Smooth muscle cell (in vitro differentiated cells): Measurements from ENCODE around the gene SUGT1. TPM values are rescaled to one million over a fixed set of nuclear protein-coding genes. Genes with fewer than 3 reads are reported as not detected.

Experiments used
- DNase-seq: peaks from one replicate; lab custom pipeline; 2025; ENCODE audit not compliant: unreplicated experiment; lab: John Stamatoyannopoulos, UW
- H2AFZ ChIP-seq: fragments of 200-600 bp; sonication (generic); 2 replicates; pipeline ENCODE4 v1.6.0; 2016; ENCODE audit warnings: antibody characterized with exemption, low read depth, mild to moderate bottlenecking
- H3F3A ChIP-seq: fragments of 200-600 bp; sonication (generic); 2 replicates; pipeline ENCODE4 v1.6.0; 2017; ENCODE audit warnings: antibody characterized with exemption, low read depth
- H3K27ac ChIP-seq: fragments of 200-600 bp; sonication (generic); 2 replicates; pipeline ENCODE4 v1.5.1; 2016; ENCODE audit warnings: low read depth, mild to moderate bottlenecking
- H3K27me3 ChIP-seq: fragments of 200-600 bp; sonication (generic); 2 replicates; pipeline ENCODE4 v1.6.1; 2016; ENCODE audit warnings: low read depth, mild to moderate bottlenecking
- H3K36me3 ChIP-seq: fragments of 200-600 bp; sonication (generic); 2 replicates; pipeline ENCODE4 v1.5.1; 2016; ENCODE audit warnings: low read depth
- H3K4me1 ChIP-seq: fragments of 200-600 bp; sonication (generic); 2 replicates; pipeline ENCODE4 v1.5.1; 2016; ENCODE audit warnings: low read depth
- H3K4me2 ChIP-seq: fragments of 200-600 bp; sonication (generic); 2 replicates; pipeline ENCODE4 v1.6.0; 2016; ENCODE audit warnings: mild to moderate bottlenecking
- H3K4me3 ChIP-seq: fragments of 200-600 bp; sonication (generic); 2 replicates; pipeline ENCODE4 v1.5.1; 2016; ENCODE audit warnings: mild to moderate bottlenecking
- H3K79me2 ChIP-seq: fragments of 200-600 bp; sonication (generic); 2 replicates; pipeline ENCODE4 v1.6.0; 2016; ENCODE audit warnings: low read depth, mild to moderate bottlenecking
- H3K9ac ChIP-seq: fragments of 200-600 bp; sonication (generic); 2 replicates; pipeline ENCODE4 v1.6.0; 2016; ENCODE audit warnings: low read depth
- H3K9me3 ChIP-seq: fragments of 200-600 bp; sonication (generic); replicated peaks from 2 replicates; pipeline ENCODE4 v1.5.1; 2016; ENCODE audit warnings: low read depth
- H4K20me1 ChIP-seq: fragments of 200-600 bp; sonication (generic); 2 replicates; pipeline ENCODE4 v1.6.0; 2016; ENCODE audit warnings: low read depth
- CTCF ChIP-seq: fragments of 200-600 bp; sonication (generic); IDR thresholded peaks from 2 replicates; pipeline ENCODE4 v1.5.1; 2017; ENCODE audit warnings: borderline replicate concordance, mild to moderate bottlenecking, antibody characterized with exemption; ENCODE audit not compliant: insufficient read depth, poor library complexity, severe bottlenecking
- WGBS: methylation state at CpG from one replicate; pipeline ENCODE4 v1.1.7; 2016; ENCODE audit warnings: low lambda C conversion rate; 5-methylcytosine and 5-hydroxymethylcytosine counted together
- polyA plus RNA-seq: library from polyadenylated mRNA; unstranded; fragments of >200 nt; fragmentation: Nextera tagmentation; extraction: Ambion mirVana; gene quantifications from 2 replicates; pipeline ENCODE4 v1.2.1, GENCODE V29; 2016
- total RNA-seq: library from RNA; depleted of rRNA; stranded (reverse); fragments of >200 nt; gene quantifications from 2 replicates; pipeline ENCODE4 v1.2.3, GENCODE V29; 2014

SUGT1 gene
- total and polyA plus RNA-seq, 2 experiments from 2014 or later, result 54.3 to 64.4 TPM

GRCh38 chr13:52736891-52737290, 84.3 kb downstream of the SUGT1 start:
- WGBS, result 64% methylated on average over 2 of the region's 2 CpGs
- H3K9me3 ChIP-seq, result no peaks in the 10 kb centered on the region
- no peak for TF ChIP-seq CTCF

GRCh38 chr13:52737451-52737850, 84.8 kb downstream of the SUGT1 start:
- Histone ChIP-seq H3K27me3 (peaks cover 51% of the 10 kb centered on the region), H2AFZ (no peak overlapping the region), H3K4me2 (no peak overlapping the region), H3K4me1 (peaks cover 11% of the 10 kb centered on the region), H3K9ac (no peak overlapping the region), H3K27ac (no peak overlapping the region), H3K4me3 (no peak overlapping the region), H4K20me1 (no peaks in the 10 kb centered on the region), H3F3A (no peaks in the 10 kb centered on the region), H3K9me3 (no peaks in the 10 kb centered on the region), H3K36me3 (no peaks in the 10 kb centered on the region), H3K79me2 (no peaks in the 10 kb centered on the region)
- DNase-seq, result no peak
- TF ChIP-seq CTCF, result no peak

More at GRCh38 chr13:52736891-52737290, 84.3 kb downstream of the SUGT1 start:
- no peak overlapping the region for H3K4me2 ChIP-seq
- no peak for DNase-seq
- peaks cover 45% of the 10 kb centered on the region for H3K27me3 ChIP-seq
- H3K4me3 ChIP-seq, result no peak overlapping the region
- peaks cover 11% of the 10 kb centered on the region for H3K4me1 ChIP-seq
- no peaks in the 10 kb centered on the region for H3F3A ChIP-seq
- H3K27ac ChIP-seq, result no peak overlapping the region
- H4K20me1 ChIP-seq, result no peaks in the 10 kb centered on the region
- H3K9ac ChIP-seq, result no peak overlapping the region
- no peaks in the 10 kb centered on the region for H3K79me2 ChIP-seq
- H3K36me3 ChIP-seq, result no peaks in the 10 kb centered on the region
- no peak overlapping the region for H2AFZ ChIP-seq

GRCh38 chr13:52737965-52738364, 85.3 kb downstream of the SUGT1 start:
- DNase-seq, result no peak
- H4K20me1 ChIP-seq, result no peaks in the 10 kb centered on the region
- peaks cover 53% of the 10 kb centered on the region for H3K27me3 ChIP-seq
- no peak for TF ChIP-seq CTCF
- no peak overlapping the region for H2AFZ ChIP-seq
- H3K36me3 ChIP-seq, result no peaks in the 10 kb centered on the region
- H3K9me3 ChIP-seq, result no peaks in the 10 kb centered on the region
- no peaks in the 10 kb centered on the region for H3K79me2 ChIP-seq
- WGBS, result 38% methylated on average over 4 of the region's 4 CpGs
- no peaks in the 10 kb centered on the region for H3F3A ChIP-seq
- H3K4me2 ChIP-seq, result no peak overlapping the region
- H3K9ac ChIP-seq, result no peak overlapping the region
- H3K4me3 ChIP-seq, result no peak overlapping the region
- H3K27ac ChIP-seq, result no peak overlapping the region
- peaks cover 11% of the 10 kb centered on the region for H3K4me1 ChIP-seq

GRCh38 chr13:52738719-52739467, 86.3 kb downstream of the SUGT1 start:
- Histone ChIP-seq H3F3A (no peaks in the 10 kb centered on the region), H3K9ac (no peak overlapping the region), H3K27ac (no peak overlapping the region), H3K4me3 (peak overlapping the region; percentile 52), H3K36me3 (no peaks in the 10 kb centered on the region), H4K20me1 (no peaks in the 10 kb centered on the region), H3K27me3 (peaks cover 53% of the 10 kb centered on the region), H3K4me1 (peaks cover 11% of the 10 kb centered on the region), H2AFZ (peak overlapping the region; percentile 87), H3K9me3 (no peaks in the 10 kb centered on the region), H3K79me2 (no peaks in the 10 kb centered on the region), H3K4me2 (peak overlapping the region; percentile 94)
- DNase-seq, result peak; percentile 2
- peak; percentile 66 for TF ChIP-seq CTCF
- 5% methylated on average over 47 of the region's 75 CpGs for WGBS
